ENCODE data around the gene TDRD7.

The TDRD7 gene

GRCh38 chr9:97419309-97419867 lies 7.5 kb downstream of the TDRD7 start:
- DNase-seq = no peak
- no peak overlapping the region for H3K4me3 ChIP-seq (ENCODE audit: insufficient read depth, low read depth, low read length, poor library complexity, severe bottlenecking)
- no peak overlapping the region for H3K27ac ChIP-seq (ENCODE audit: insufficient read depth, low read length, poor library complexity, severe bottlenecking)

GRCh38 chr9:97425336-97425972 lies 13.6 kb downstream of the TDRD7 start:
- Histone ChIP-seq H3K27me3 (replicated peaks; ENCODE audit: control insufficient read depth, insufficient read depth, low read length, poor library complexity, severe bottlenecking) (no peaks in the 10 kb centered on the region), H3K36me3 (ENCODE audit: control insufficient read depth, insufficient read depth, low read length) (peaks cover 20% of the 10 kb centered on the region), H3K27ac (ENCODE audit: insufficient read depth, low read length, poor library complexity, severe bottlenecking) (no peak overlapping the region), H3K9me3 (ENCODE audit: control insufficient read depth, low read length) (no peaks in the 10 kb centered on the region), H3K4me3 (ENCODE audit: insufficient read depth, low read depth, low read length, poor library complexity, severe bottlenecking) (no peak overlapping the region), H3K4me1 (ENCODE audit: control insufficient read depth, insufficient read depth, low read length, poor library complexity, severe bottlenecking) (no peaks in the 10 kb centered on the region)
- DNase-seq = no peak

More at GRCh38 chr9:97419309-97419867, 7.5 kb downstream of the TDRD7 start:
- H3K36me3 ChIP-seq (ENCODE audit: control insufficient read depth, insufficient read depth, low read length) = no peaks in the 10 kb centered on the region
- no peaks in the 10 kb centered on the region for H3K4me1 ChIP-seq (ENCODE audit: control insufficient read depth, insufficient read depth, low read length, poor library complexity, severe bottlenecking)
- no peaks in the 10 kb centered on the region for H3K27me3 ChIP-seq (replicated peaks; ENCODE audit: control insufficient read depth, insufficient read depth, low read length, poor library complexity, severe bottlenecking)
- H3K9me3 ChIP-seq (ENCODE audit: control insufficient read depth, low read length) = no peaks in the 10 kb centered on the region

GRCh38 chr9:97425973-97426336 lies 14.1 kb downstream of the TDRD7 start:
- H3K9me3 ChIP-seq (ENCODE audit: control insufficient read depth, low read length) = no peaks in the 10 kb centered on the region
- H3K4me3 ChIP-seq (ENCODE audit: insufficient read depth, low read depth, low read length, poor library complexity, severe bottlenecking) = no peak overlapping the region
- peaks cover 24% of the 10 kb centered on the region for H3K36me3 ChIP-seq (ENCODE audit: control insufficient read depth, insufficient read depth, low read length)
- H3K4me1 ChIP-seq (ENCODE audit: control insufficient read depth, insufficient read depth, low read length, poor library complexity, severe bottlenecking) = no peaks in the 10 kb centered on the region
- no peaks in the 10 kb centered on the region for H3K27me3 ChIP-seq (replicated peaks; ENCODE audit: control insufficient read depth, insufficient read depth, low read length, poor library complexity, severe bottlenecking)
- H3K27ac ChIP-seq (ENCODE audit: insufficient read depth, low read length, poor library complexity, severe bottlenecking) = no peak overlapping the region
- no peak for DNase-seq

GRCh38 chr9:97427885-97428284 lies 16.0 kb downstream of the TDRD7 start:
- no peak overlapping the region for H3K4me3 ChIP-seq (ENCODE audit: insufficient read depth, low read depth, low read length, poor library complexity, severe bottlenecking)
- H3K27me3 ChIP-seq (replicated peaks; ENCODE audit: control insufficient read depth, insufficient read depth, low read length, poor library complexity, severe bottlenecking) = no peaks in the 10 kb centered on the region
- no peaks in the 10 kb centered on the region for H3K4me1 ChIP-seq (ENCODE audit: control insufficient read depth, insufficient read depth, low read length, poor library complexity, severe bottlenecking)
- DNase-seq = no peak
- no peaks in the 10 kb centered on the region for H3K9me3 ChIP-seq (ENCODE audit: control insufficient read depth, low read length)
- H3K36me3 ChIP-seq (ENCODE audit: control insufficient read depth, insufficient read depth, low read length) = peaks cover 38% of the 10 kb centered on the region
- no peak overlapping the region for H3K27ac ChIP-seq (ENCODE audit: insufficient read depth, low read length, poor library complexity, severe bottlenecking)

GRCh38 chr9:97430316-97431043 lies 18.6 kb downstream of the TDRD7 start:
- Histone ChIP-seq H3K4me1 (ENCODE audit: control insufficient read depth, insufficient read depth, low read length, poor library complexity, severe bottlenecking) (no peaks in the 10 kb centered on the region), H3K27ac (ENCODE audit: insufficient read depth, low read length, poor library complexity, severe bottlenecking) (no peak overlapping the region), H3K4me3 (ENCODE audit: insufficient read depth, low read depth, low read length, poor library complexity, severe bottlenecking) (no peak overlapping the region), H3K27me3 (replicated peaks; ENCODE audit: control insufficient read depth, insufficient read depth, low read length, poor library complexity, severe bottlenecking) (no peaks in the 10 kb centered on the region), H3K9me3 (ENCODE audit: control insufficient read depth, low read length) (no peaks in the 10 kb centered on the region), H3K36me3 (ENCODE audit: control insufficient read depth, insufficient read depth, low read length) (peaks cover 44% of the 10 kb centered on the region)
- no peak for DNase-seq

GRCh38 chr9:97431044-97431441 lies 19.1 kb downstream of the TDRD7 start:
- Histone ChIP-seq H3K9me3 (ENCODE audit: control insufficient read depth, low read length) (no peaks in the 10 kb centered on the region), H3K27ac (ENCODE audit: insufficient read depth, low read length, poor library complexity, severe bottlenecking) (no peak overlapping the region), H3K4me3 (ENCODE audit: insufficient read depth, low read depth, low read length, poor library complexity, severe bottlenecking) (no peak overlapping the region), H3K27me3 (replicated peaks; ENCODE audit: control insufficient read depth, insufficient read depth, low read length, poor library complexity, severe bottlenecking) (no peaks in the 10 kb centered on the region), H3K36me3 (ENCODE audit: control insufficient read depth, insufficient read depth, low read length) (peaks cover 44% of the 10 kb centered on the region), H3K4me1 (ENCODE audit: control insufficient read depth, insufficient read depth, low read length, poor library complexity, severe bottlenecking) (no peaks in the 10 kb centered on the region)
- no peak for DNase-seq

- Histone ChIP-seq H3K36me3 (ENCODE audit: control insufficient read depth, insufficient read depth, low read length) (peaks cover 44% of the 10 kb centered on the region), H3K9me3 (ENCODE audit: control insufficient read depth, low read length) (no peaks in the 10 kb centered on the region), H3K27me3 (replicated peaks; ENCODE audit: control insufficient read depth, insufficient read depth, low read length, poor library complexity, severe bottlenecking) (no peaks in the 10 kb centered on the region), H3K27ac (ENCODE audit: insufficient read depth, low read length, poor library complexity, severe bottlenecking) (no peak overlapping the region), H3K4me1 (ENCODE audit: control insufficient read depth, insufficient read depth, low read length, poor library complexity, severe bottlenecking) (no peaks in the 10 kb centered on the region), H3K4me3 (ENCODE audit: insufficient read depth, low read depth, low read length, poor library complexity, severe bottlenecking) (no peak overlapping the region)
- DNase-seq = no peak
Observed at GRCh38 chr9:97431549-97432143, 19.8 kb downstream of the TDRD7 start.

- Histone ChIP-seq H3K27me3 (replicated peaks; ENCODE audit: control insufficient read depth, insufficient read depth, low read length, poor library complexity, severe bottlenecking) (no peaks in the 10 kb centered on the region), H3K36me3 (ENCODE audit: control insufficient read depth, insufficient read depth, low read length) (peaks cover 24% of the 10 kb centered on the region), H3K9me3 (ENCODE audit: control insufficient read depth, low read length) (no peaks in the 10 kb centered on the region), H3K4me3 (ENCODE audit: insufficient read depth, low read depth, low read length, poor library complexity, severe bottlenecking) (no peak overlapping the region), H3K4me1 (ENCODE audit: control insufficient read depth, insufficient read depth, low read length, poor library complexity, severe bottlenecking) (no peaks in the 10 kb centered on the region), H3K27ac (ENCODE audit: insufficient read depth, low read length, poor library complexity, severe bottlenecking) (no peak overlapping the region)
- DNase-seq = no peak
Observed at GRCh38 chr9:97437051-97437600, 25.2 kb downstream of the TDRD7 start.

- peaks cover 20% of the 10 kb centered on the region for H3K36me3 ChIP-seq (ENCODE audit: control insufficient read depth, insufficient read depth, low read length)
- no peak overlapping the region for H3K4me3 ChIP-seq (ENCODE audit: insufficient read depth, low read depth, low read length, poor library complexity, severe bottlenecking)
- no peak overlapping the region for H3K27ac ChIP-seq (ENCODE audit: insufficient read depth, low read length, poor library complexity, severe bottlenecking)
- H3K9me3 ChIP-seq (ENCODE audit: control insufficient read depth, low read length) = no peaks in the 10 kb centered on the region
- no peaks in the 10 kb centered on the region for H3K4me1 ChIP-seq (ENCODE audit: control insufficient read depth, insufficient read depth, low read length, poor library complexity, severe bottlenecking)
- no peaks in the 10 kb centered on the region for H3K27me3 ChIP-seq (replicated peaks; ENCODE audit: control insufficient read depth, insufficient read depth, low read length, poor library complexity, severe bottlenecking)
- no peak for DNase-seq
Observed at GRCh38 chr9:97438257-97438656, 26.4 kb downstream of the TDRD7 start.

GRCh38 chr9:97438666-97439065 lies 26.8 kb downstream of the TDRD7 start:
- Histone ChIP-seq H3K9me3 (ENCODE audit: control insufficient read depth, low read length) (no peaks in the 10 kb centered on the region), H3K4me3 (ENCODE audit: insufficient read depth, low read depth, low read length, poor library complexity, severe bottlenecking) (no peak overlapping the region), H3K36me3 (ENCODE audit: control insufficient read depth, insufficient read depth, low read length) (peaks cover 20% of the 10 kb centered on the region), H3K27ac (ENCODE audit: insufficient read depth, low read length, poor library complexity, severe bottlenecking) (no peak overlapping the region), H3K27me3 (replicated peaks; ENCODE audit: control insufficient read depth, insufficient read depth, low read length, poor library complexity, severe bottlenecking) (no peaks in the 10 kb centered on the region), H3K4me1 (ENCODE audit: control insufficient read depth, insufficient read depth, low read length, poor library complexity, severe bottlenecking) (no peaks in the 10 kb centered on the region)
- DNase-seq = no peak

Data from effector memory CD4-positive, alpha-beta T cell (primary cell).